Right cardiac atrium (tissue), 5 donors: ENCODE data around the gene APCDD1L. TPM values are rescaled to one million over a fixed set of nuclear protein-coding genes. Genes with fewer than 3 reads are reported as not detected.
"Not testable (repeated sequence)": the region's sequence is repeated elsewhere in the genome, so short reads cannot be mapped to it uniquely, and the experiment has no call there.

Experiments
- ATAC-seq, 2 donors: fragments of 200-7000 bp; cut with Tn5 transposase; one replicate each; pipeline versions ENCODE4 v1.8.0 to v1.9.1; 2020; ENCODE audit warnings: moderate library complexity in 2 of 2, mild to moderate bottlenecking in 1 of 2
- DNase-seq, 3 donors: peaks; one replicate each; pipeline ENCODE4 v3.0.0-alpha.2; 2020
- H3K27ac ChIP-seq: one replicate; pipeline ENCODE4 v1.5.1; 2013; ENCODE audit warnings: mild to moderate bottlenecking, low read length, control low read depth, moderate library complexity
- H3K27me3 ChIP-seq: one replicate; pipeline ENCODE4 v1.6.1; 2013; ENCODE audit not compliant: control insufficient read depth, insufficient read depth
- H3K4me1 ChIP-seq: one replicate; pipeline ENCODE4 v1.6.1; 2013; ENCODE audit warnings: low read length; ENCODE audit not compliant: control insufficient read depth, insufficient read depth
- H3K4me3 ChIP-seq: one replicate; pipeline ENCODE4 v1.5.1; 2013; ENCODE audit warnings: low read length, control low read depth
- H3K9me3 ChIP-seq: one replicate; pipeline ENCODE4 v1.6.1; 2013; ENCODE audit warnings: low read length; ENCODE audit not compliant: control insufficient read depth
- WGBS: extraction: QIAGEN DNeasy Blood & Tissue Kit; methylation state at CpG from one replicate; pipeline ENCODE4 v1.1.7; 2013; 5-methylcytosine and 5-hydroxymethylcytosine counted together
- intact Hi-C, 4 donors: fragments of 100-400 bp; cut with DNase I; formaldehyde crosslinking; loops; one replicate each; pipeline versions ENCODE4 v1.11.0 to v1.14.0; 2022 to 2023
- polyA plus RNA-seq: library from polyadenylated mRNA; stranded (reverse); fragments of 200-250 nt; gene quantifications from one replicate; pipeline ENCODE4 v1.2.3, GENCODE V29; 2013
- total RNA-seq, 4 donors: library from RNA; stranded (reverse); fragmentation: NEBNext Ultra II Directional; extraction: Animal tissue kit (Norgen Biotek cat#: 25700); gene quantifications; one replicate each; pipeline ENCODE4 v1.2.1, GENCODE V29; 2021
- donor health status: healthy with polysubstance abuse.
- donor health status: DM: no; HTN: yes; CAD: no.
- donor health status: DM: no; HTN: no; CAD: no.
- donor health status: DM: no; HTN: yes; CAD: no; lungs with severe emphysema.
- donor health status: DM: yes; HTN: yes; CAD: no.

Gene APCDD1L
- total and polyA plus RNA-seq, 5 donors, result 0.14 to 4.3 (median 1.0) TPM

DNA sequence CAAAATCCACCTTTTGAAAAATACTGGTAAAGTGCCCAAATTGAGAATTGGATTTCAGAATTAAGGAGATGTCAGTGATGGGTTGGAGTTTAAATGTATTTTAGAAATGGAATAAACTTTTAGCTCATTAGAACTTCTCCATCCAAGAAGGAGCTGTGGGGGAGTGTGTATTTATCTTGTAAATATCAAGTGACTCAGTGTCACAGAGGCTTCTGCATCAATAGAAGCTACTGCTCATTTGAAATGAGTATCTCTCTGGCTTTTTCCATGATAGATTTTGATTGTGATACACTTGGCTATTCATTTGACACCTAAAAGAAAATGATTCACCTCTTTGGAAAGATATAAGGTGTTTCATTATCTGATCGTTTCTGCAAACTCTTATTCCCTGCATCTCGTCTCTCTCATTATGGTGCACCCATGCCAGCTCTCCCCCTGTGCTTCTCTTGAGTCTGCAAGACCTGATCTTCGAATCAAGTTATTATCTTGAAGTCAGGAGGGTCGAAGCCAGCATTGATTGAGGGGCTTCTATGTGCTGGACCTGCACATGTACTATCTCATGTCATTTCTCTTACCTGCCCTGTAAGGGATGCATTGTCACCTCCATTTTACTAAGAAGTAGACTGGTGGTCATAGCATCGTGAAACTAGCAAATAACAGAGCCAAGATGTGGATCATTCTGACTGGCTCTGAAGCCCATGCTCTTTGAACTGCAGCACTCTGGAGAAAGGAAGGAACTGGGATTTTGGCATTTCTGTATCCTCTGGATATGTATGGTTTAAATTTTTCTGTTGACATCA, 96.0 kb downstream of the APCDD1L start:
- WGBS, result 87% methylated on average over 5 of the region's 5 CpGs
- intact Hi-C loops, result no loop called here
- no peak for ATAC-seq
- Histone ChIP-seq H3K27ac (no peak overlapping the region), H3K27me3 (no peaks in the 10 kb centered on the region), H3K4me1 (peaks cover 1% of the 10 kb centered on the region), H3K4me3 (no peak overlapping the region), H3K9me3 (no peaks in the 10 kb centered on the region)
- DNase-seq, result no peak

DNA sequence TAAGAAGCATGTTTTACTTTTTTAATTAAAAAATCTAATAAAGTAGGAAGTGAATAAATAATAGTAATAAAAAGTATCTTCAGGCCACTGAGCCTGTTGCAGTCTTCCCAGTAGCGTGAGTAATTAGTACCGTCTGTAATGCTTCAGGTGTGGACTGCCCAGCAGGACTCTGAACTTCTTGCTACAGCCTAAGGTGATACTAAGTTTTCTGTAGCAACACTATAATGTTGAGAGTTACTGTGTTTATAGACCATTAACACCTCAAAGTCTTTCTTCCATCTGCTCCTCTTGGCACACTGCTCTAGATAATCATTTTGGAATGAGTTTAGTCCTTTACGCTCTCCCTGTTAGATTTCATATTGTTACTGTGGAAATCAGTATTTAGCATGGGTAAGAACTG, 97.8 kb downstream of the APCDD1L start:
- H3K4me3 ChIP-seq, result no peak overlapping the region
- DNase-seq (no peak), ATAC-seq (no peak)
- no peaks in the 10 kb centered on the region for H3K4me1 ChIP-seq
- no peak overlapping the region for H3K27ac ChIP-seq
- WGBS, result 91% methylated on average over 3 of the region's 3 CpGs
- intact Hi-C loops, result no loop called here
- H3K27me3 ChIP-seq, result no peaks in the 10 kb centered on the region
- H3K9me3 ChIP-seq, result no peaks in the 10 kb centered on the region

- 78% methylated on average over 2 of the region's 2 CpGs for WGBS
- DNase-seq (no peak), ATAC-seq (no peak)
- Histone ChIP-seq H3K9me3 (no peaks in the 10 kb centered on the region), H3K27ac (no peak overlapping the region), H3K4me1 (no peaks in the 10 kb centered on the region), H3K27me3 (no peaks in the 10 kb centered on the region), H3K4me3 (no peak overlapping the region)
- intact Hi-C loops, result no loop called here
Observed at GRCh38 chr20:58416835-58417234, 98.4 kb downstream of the APCDD1L start.

DNA sequence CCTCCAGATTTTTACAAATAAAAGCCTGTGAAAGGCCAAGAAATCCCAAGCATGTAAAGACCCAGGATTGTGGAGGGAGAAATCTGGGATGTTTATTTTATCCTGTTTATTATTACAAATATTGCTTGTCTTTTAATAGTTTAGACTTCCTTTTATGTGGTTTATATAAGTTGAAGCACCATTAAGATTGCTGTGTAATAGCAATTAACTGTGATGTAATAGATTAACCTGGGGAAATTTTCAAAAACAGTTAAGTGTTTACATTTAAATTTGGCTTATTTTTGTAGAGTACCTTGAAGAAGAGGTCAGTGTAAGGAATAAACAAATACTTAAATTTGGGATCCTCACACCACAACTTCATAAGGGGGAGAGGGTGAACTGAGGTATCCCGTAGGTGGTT, 99.1 kb downstream of the APCDD1L start:
- Histone ChIP-seq H3K27me3 (no peaks in the 10 kb centered on the region), H3K4me1 (no peaks in the 10 kb centered on the region), H3K9me3 (no peaks in the 10 kb centered on the region), H3K27ac (no peak overlapping the region), H3K4me3 (no peak overlapping the region)
- ATAC-seq (no peak), DNase-seq (no peak)
- intact Hi-C loops, result no loop called here
- 97% methylated on average over 1 of the region's 1 CpG for WGBS

DNA sequence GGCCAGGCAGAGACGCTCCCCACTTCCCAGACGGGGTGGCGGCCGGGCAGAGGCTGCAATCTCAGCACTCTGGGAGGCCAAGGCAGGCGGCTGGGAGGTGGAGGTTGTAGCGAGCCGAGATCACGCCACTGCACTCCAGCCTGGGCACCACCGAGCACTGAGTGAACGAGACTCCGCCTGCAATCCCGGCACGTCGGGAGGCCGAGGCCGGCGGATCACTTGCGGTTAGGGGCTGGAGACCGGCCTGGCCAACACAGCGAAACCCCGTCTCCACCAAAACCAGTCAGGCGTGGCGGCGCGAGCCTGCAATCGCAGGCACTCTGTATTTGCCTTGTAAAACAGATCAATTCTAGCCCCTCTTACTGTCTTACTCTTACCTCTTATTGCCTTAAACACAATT, 100.4 kb downstream of the APCDD1L start:
- intact Hi-C loops, DNase-seq, H3K27me3 ChIP-seq: not testable (repeated sequence)

DNA sequence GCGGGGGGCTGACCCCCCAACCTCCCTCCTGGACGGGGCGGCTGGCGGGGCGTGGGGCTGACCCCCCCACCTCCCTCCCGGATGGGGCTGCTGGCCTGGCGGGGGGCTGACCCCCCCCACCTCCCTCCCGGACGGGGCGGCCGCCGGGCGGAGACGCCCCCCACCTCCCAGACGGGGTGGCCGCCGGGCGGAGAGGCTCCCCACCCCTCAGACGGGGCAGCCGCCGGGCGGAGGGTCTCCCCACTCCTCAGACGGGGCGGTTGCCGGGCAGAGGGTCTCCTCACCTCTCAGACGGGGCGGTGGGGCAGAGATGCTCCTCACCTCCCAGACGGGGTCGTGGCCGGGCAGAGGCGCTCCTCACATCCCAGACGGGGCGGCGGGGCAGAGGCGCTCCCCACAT, 101.0 kb downstream of the APCDD1L start:
- DNase-seq, result peak in 1 of 3 donors; percentile 63
- ATAC-seq, H3K4me1 ChIP-seq, H3K27me3 ChIP-seq, intact Hi-C loops, H3K27ac ChIP-seq, H3K4me3 ChIP-seq, H3K9me3 ChIP-seq: not testable (repeated sequence)
- WGBS, result 98% methylated on average over 31 of the region's 35 CpGs

More for the DNA sequence above, 100.4 kb downstream of the APCDD1L start:
- not testable (repeated sequence) for H3K27ac ChIP-seq, H3K9me3 ChIP-seq, H3K4me1 ChIP-seq, ATAC-seq, H3K4me3 ChIP-seq
- WGBS, result 97% methylated on average over 26 of the region's 26 CpGs

Other genes starting within 250 kb of the APCDD1L start
- 10 to 100 TPM in 1 of 4 donors, 1 to 10 TPM in 3; 7.9 to 10.4 (median 9.3) TPM for gene RAB22A, start 205.7 kb downstream of the APCDD1L start, total RNA-seq
- gene RAB22A, start 205.7 kb downstream of the APCDD1L start, polyA plus RNA-seq, result 4.1 TPM
- gene VAPB, start 126.2 kb downstream of the APCDD1L start, total RNA-seq, result 10 to 100 TPM; 59.6 to 64.7 (median 63.6) TPM
- 30.6 TPM for gene VAPB, start 126.2 kb downstream of the APCDD1L start, polyA plus RNA-seq
- gene STX16, start 135.9 kb upstream of the APCDD1L start, total RNA-seq, result 10 to 100 TPM; 28.0 to 35.0 (median 33.3) TPM
- gene STX16, start 135.9 kb upstream of the APCDD1L start, polyA plus RNA-seq, result 28.8 TPM
- 10 to 100 TPM; 22.0 to 28.8 (median 23.0) TPM for gene NPEPL1, start 177.4 kb upstream of the APCDD1L start, total RNA-seq
- 26.1 TPM for gene NPEPL1, start 177.4 kb upstream of the APCDD1L start, polyA plus RNA-seq